ENCODE measurements around the gene ZSCAN12. TPM values are rescaled to one million over a fixed set of nuclear protein-coding genes. Genes with fewer than 3 reads are reported as not detected.

The ZSCAN12 gene
- polyA plus RNA-seq, 1 donor from 2014 or later: 20.3 TPM

- no peaks in the 10 kb centered on the region for H3F3A ChIP-seq (ENCODE audit: insufficient read depth, low read length, poor library complexity, severe bottlenecking)
- H3K27ac ChIP-seq (ENCODE audit: low read length): no peak overlapping the region
- TF ChIP-seq MXI1 (conservative IDR thresholded peaks at IDR 0.05; ENCODE audit: poor library complexity, severe bottlenecking): no peak
- TF ChIP-seq REST (IDR thresholded peaks at IDR 0.05; ENCODE audit: borderline replicate concordance): no peak
- no peak for TF ChIP-seq RAD21 (conservative IDR thresholded peaks at IDR 0.05)
- H3K9me2 ChIP-seq (ENCODE audit: insufficient read depth, low read length): no peaks in the 10 kb centered on the region
- no peaks in the 10 kb centered on the region for H3K27me3 ChIP-seq (ENCODE audit: insufficient read depth, low read depth, low read length)
- H4K20me1 ChIP-seq (ENCODE audit: insufficient read depth): no peaks in the 10 kb centered on the region
- H3K4me2 ChIP-seq (ENCODE audit: low read length): no peak overlapping the region
- no peaks in the 10 kb centered on the region for H3K36me3 ChIP-seq (ENCODE audit: insufficient read depth, low read length)
- no peak overlapping the region for H2AFZ ChIP-seq (ENCODE audit: low read depth, low read length)
- peaks cover under 1% of the 10 kb centered on the region for H3K79me2 ChIP-seq (replicated peaks; ENCODE audit: insufficient read depth, low read length)
- H3K9ac ChIP-seq (ENCODE audit: low read length): no peak overlapping the region
- H3K4me3 ChIP-seq (ENCODE audit: low read length): no peak overlapping the region
- H3K9me3 ChIP-seq (ENCODE audit: low read length): no peaks in the 10 kb centered on the region
These were observed 55.5 kb downstream of the ZSCAN12 start for GRCh38 chr6:28343898-28344677.

- no peak overlapping the region for H3K27ac ChIP-seq (ENCODE audit: low read length)
- H3K9me3 ChIP-seq (ENCODE audit: low read length): no peaks in the 10 kb centered on the region
- H3F3A ChIP-seq (ENCODE audit: insufficient read depth, low read length, poor library complexity, severe bottlenecking): peaks cover 15% of the 10 kb centered on the region
- no peaks in the 10 kb centered on the region for H4K20me1 ChIP-seq (ENCODE audit: insufficient read depth)
- no peaks in the 10 kb centered on the region for H3K36me3 ChIP-seq (ENCODE audit: insufficient read depth, low read length)
- no peak overlapping the region for H3K9ac ChIP-seq (ENCODE audit: low read length)
- H2AFZ ChIP-seq (ENCODE audit: low read depth, low read length): no peak overlapping the region
- no peak overlapping the region for H3K4me2 ChIP-seq (ENCODE audit: low read length)
- H3K79me2 ChIP-seq (replicated peaks; ENCODE audit: insufficient read depth, low read length): peaks cover 13% of the 10 kb centered on the region
- no peaks in the 10 kb centered on the region for H3K27me3 ChIP-seq (ENCODE audit: insufficient read depth, low read depth, low read length)
- TF ChIP-seq SMC3 (conservative IDR thresholded peaks at IDR 0.05; ENCODE audit: poor library complexity): no peak
- TF ChIP-seq EP300 (conservative IDR thresholded peaks at IDR 0.05; ENCODE audit: poor library complexity, severe bottlenecking): no peak
- TF ChIP-seq MXI1 (conservative IDR thresholded peaks at IDR 0.05; ENCODE audit: poor library complexity, severe bottlenecking): no peak
- no peak for TF ChIP-seq REST (IDR thresholded peaks at IDR 0.05; ENCODE audit: borderline replicate concordance)
- no peak for TF ChIP-seq EZH2 (IDR thresholded peaks at IDR 0.05; ENCODE audit: borderline replicate concordance, insufficient read depth, low read length, poor library complexity, severe bottlenecking)
- TF ChIP-seq CTCF (IDR thresholded peaks at IDR 0.05; ENCODE audit: poor library complexity, severe bottlenecking): no peak
- TF ChIP-seq POLR2AphosphoS5 (IDR thresholded peaks at IDR 0.05): no peak
- no peak for TF ChIP-seq TAF1 (IDR thresholded peaks at IDR 0.05; ENCODE audit: low read depth)
- no peak for TF ChIP-seq RAD21 (conservative IDR thresholded peaks at IDR 0.05)
- no peaks in the 10 kb centered on the region for H3K9me2 ChIP-seq (ENCODE audit: insufficient read depth, low read length)
- H3K4me3 ChIP-seq (ENCODE audit: low read length): no peak overlapping the region
These were observed 59.0 kb downstream of the ZSCAN12 start for GRCh38 chr6:28340310-28341095.

Data from neural cell (in vitro differentiated cells).